ENCODE data around the gene DUSP16.
"Not testable (repeated sequence)": the region's sequence is repeated elsewhere in the genome, so short reads cannot be mapped to it uniquely, and the experiment has no call there.

Gene DUSP16

GRCh38 chr12:12577786-12578185 is 15.1 kb upstream of the DUSP16 start:
- Histone ChIP-seq H2BK15ac (ENCODE audit: low read depth, poor library complexity, severe bottlenecking) (no peak overlapping the region), H4K8ac (ENCODE audit: low read length) (no peak overlapping the region), H3K14ac (ENCODE audit: low read length in 2 of 2) (no peak overlapping the region), H4K91ac (ENCODE audit: low read length) (no peak overlapping the region), H3K27me3 (ENCODE audit: control insufficient read depth in 1 of 2, insufficient read depth in 1 of 2, low read length in 2 of 2) (no peaks in the 10 kb centered on the region), H3K9ac (ENCODE audit: low read length) (no peak overlapping the region), H3K9me3 (ENCODE audit: control insufficient read depth, low read length) (no peaks in the 10 kb centered on the region), H2AK5ac (ENCODE audit: low read length, severe bottlenecking) (no peak overlapping the region), H2AFZ (ENCODE audit: low read depth, low read length) (no peak overlapping the region), H3K4me3 (ENCODE audit: insufficient read depth in 1 of 2, low read depth in 1 of 2, low read length in 2 of 2) (no peak overlapping the region), H3K23ac (ENCODE audit: low read length in 2 of 2) (no peak overlapping the region), H2BK120ac (ENCODE audit: low read depth, low read length) (no peak overlapping the region), H3K4ac (ENCODE audit: low read depth in 1 of 2, low read length in 2 of 2) (no peak overlapping the region), H3K36me3 (ENCODE audit: control insufficient read depth in 1 of 2, insufficient read depth in 2 of 2, low read depth in 1 of 2, low read length in 2 of 2) (no peaks in the 10 kb centered on the region), H2BK5ac (ENCODE audit: low read depth, low read length, poor library complexity, severe bottlenecking) (no peak overlapping the region), H3K4me2 (ENCODE audit: low read length, poor library complexity, severe bottlenecking) (no peak overlapping the region), H3K4me1 (ENCODE audit: control insufficient read depth, insufficient read depth, low read depth, low read length) (no peaks in the 10 kb centered on the region), H3K18ac (ENCODE audit: low read depth in 1 of 2, low read length in 2 of 2) (no peak overlapping the region), H3K27ac (ENCODE audit: low read length, poor library complexity, severe bottlenecking) (no peak overlapping the region), H3K79me1 (replicated peaks; ENCODE audit: low read length, poor library complexity, severe bottlenecking) (no peaks in the 10 kb centered on the region), H2BK12ac (ENCODE audit: low read length in 2 of 2) (no peak overlapping the region)
- WGBS = 88% methylated on average over 2 of the region's 3 CpGs
- no peak for DNase-seq

- Histone ChIP-seq H3K4me2 (ENCODE audit: low read length, poor library complexity, severe bottlenecking) (no peak overlapping the region), H2BK15ac (ENCODE audit: low read depth, poor library complexity, severe bottlenecking) (no peak overlapping the region), H3K14ac (ENCODE audit: low read length in 2 of 2) (no peak overlapping the region), H3K9me3 (ENCODE audit: control insufficient read depth, low read length) (peaks cover 3% of the 10 kb centered on the region), H3K4me3 (ENCODE audit: insufficient read depth in 1 of 2, low read depth in 1 of 2, low read length in 2 of 2) (no peak overlapping the region), H2AK5ac (ENCODE audit: low read length, severe bottlenecking) (no peak overlapping the region), H2BK5ac (ENCODE audit: low read depth, low read length, poor library complexity, severe bottlenecking) (no peak overlapping the region), H3K4me1 (ENCODE audit: control insufficient read depth, insufficient read depth, low read depth, low read length) (no peaks in the 10 kb centered on the region), H3K18ac (ENCODE audit: low read depth in 1 of 2, low read length in 2 of 2) (no peak overlapping the region), H2BK12ac (ENCODE audit: low read length in 2 of 2) (no peak overlapping the region), H3K4ac (ENCODE audit: low read depth in 1 of 2, low read length in 2 of 2) (no peak overlapping the region), H3K27me3 (ENCODE audit: control insufficient read depth in 1 of 2, insufficient read depth in 1 of 2, low read length in 2 of 2) (no peaks in the 10 kb centered on the region), H3K79me1 (replicated peaks; ENCODE audit: low read length, poor library complexity, severe bottlenecking) (no peaks in the 10 kb centered on the region), H2BK120ac (ENCODE audit: low read depth, low read length) (no peak overlapping the region), H3K36me3 (ENCODE audit: control insufficient read depth in 1 of 2, insufficient read depth in 2 of 2, low read depth in 1 of 2, low read length in 2 of 2) (no peaks in the 10 kb centered on the region), H4K8ac (ENCODE audit: low read length) (no peak overlapping the region), H2AFZ (ENCODE audit: low read depth, low read length) (no peak overlapping the region), H3K9ac (ENCODE audit: low read length) (no peak overlapping the region), H3K23ac (ENCODE audit: low read length in 2 of 2) (no peak overlapping the region), H4K91ac (ENCODE audit: low read length) (no peak overlapping the region), H3K27ac (ENCODE audit: low read length, poor library complexity, severe bottlenecking) (no peak overlapping the region)
- 82% methylated on average over 1 of the region's 3 CpGs for WGBS
- no peak for DNase-seq
Observed at GRCh38 chr12:12572659-12573058, 10.0 kb upstream of the DUSP16 start.

GRCh38 chr12:12565971-12566370 is 3.3 kb upstream of the DUSP16 start:
- WGBS = 100% methylated on average over 2 of the region's 32 CpGs
- H3K14ac ChIP-seq (ENCODE audit: low read length in 2 of 2) = not testable (repeated sequence)
- peaks cover 11% of the 10 kb centered on the region for H3K9me3 ChIP-seq (ENCODE audit: control insufficient read depth, low read length)

GRCh38 chr12:12564911-12565310 is 2.2 kb upstream of the DUSP16 start:
- Histone ChIP-seq H2BK15ac (ENCODE audit: low read depth, poor library complexity, severe bottlenecking) (no peak overlapping the region), H2AFZ (ENCODE audit: low read depth, low read length) (no peak overlapping the region), H2BK12ac (ENCODE audit: low read length in 2 of 2) (no peak overlapping the region), H3K4me1 (ENCODE audit: control insufficient read depth, insufficient read depth, low read depth, low read length) (no peaks in the 10 kb centered on the region), H3K18ac (ENCODE audit: low read depth in 1 of 2, low read length in 2 of 2) (no peak overlapping the region), H3K36me3 (ENCODE audit: control insufficient read depth in 1 of 2, insufficient read depth in 2 of 2, low read depth in 1 of 2, low read length in 2 of 2) (no peaks in the 10 kb centered on the region), H2BK5ac (ENCODE audit: low read depth, low read length, poor library complexity, severe bottlenecking) (no peak overlapping the region), H2AK5ac (ENCODE audit: low read length, severe bottlenecking) (no peak overlapping the region), H3K27ac (ENCODE audit: low read length, poor library complexity, severe bottlenecking) (no peak overlapping the region), H4K8ac (ENCODE audit: low read length) (no peak overlapping the region), H3K4ac (ENCODE audit: low read depth in 1 of 2, low read length in 2 of 2) (no peak overlapping the region), H3K9me3 (ENCODE audit: control insufficient read depth, low read length) (peaks cover 11% of the 10 kb centered on the region), H2BK120ac (ENCODE audit: low read depth, low read length) (no peak overlapping the region), H3K4me2 (ENCODE audit: low read length, poor library complexity, severe bottlenecking) (no peak overlapping the region), H4K91ac (ENCODE audit: low read length) (no peak overlapping the region), H3K9ac (ENCODE audit: low read length) (no peak overlapping the region), H3K79me1 (replicated peaks; ENCODE audit: low read length, poor library complexity, severe bottlenecking) (peaks cover 1% of the 10 kb centered on the region), H3K23ac (ENCODE audit: low read length in 2 of 2) (no peak overlapping the region), H3K4me3 (ENCODE audit: insufficient read depth in 1 of 2, low read depth in 1 of 2, low read length in 2 of 2) (no peak overlapping the region), H3K27me3 (ENCODE audit: control insufficient read depth in 1 of 2, insufficient read depth in 1 of 2, low read length in 2 of 2) (no peaks in the 10 kb centered on the region), H3K14ac (ENCODE audit: low read length in 2 of 2) (no peak overlapping the region)
- WGBS = 79% methylated on average over 1 of the region's 1 CpG
- DNase-seq = no peak

More at GRCh38 chr12:12565971-12566370, 3.3 kb upstream of the DUSP16 start:
- H2AFZ ChIP-seq (ENCODE audit: low read depth, low read length); H3K79me1 ChIP-seq (replicated peaks; ENCODE audit: low read length, poor library complexity, severe bottlenecking); H2BK5ac ChIP-seq (ENCODE audit: low read depth, low read length, poor library complexity, severe bottlenecking); H3K27me3 ChIP-seq (ENCODE audit: control insufficient read depth in 1 of 2, insufficient read depth in 1 of 2, low read length in 2 of 2); H3K4me2 ChIP-seq (ENCODE audit: low read length, poor library complexity, severe bottlenecking); H4K91ac ChIP-seq (ENCODE audit: low read length); H2BK15ac ChIP-seq (ENCODE audit: low read depth, poor library complexity, severe bottlenecking); H2BK12ac ChIP-seq (ENCODE audit: low read length in 2 of 2); H3K4me3 ChIP-seq (ENCODE audit: insufficient read depth in 1 of 2, low read depth in 1 of 2, low read length in 2 of 2); H3K27ac ChIP-seq (ENCODE audit: low read length, poor library complexity, severe bottlenecking); H3K9ac ChIP-seq (ENCODE audit: low read length); H3K23ac ChIP-seq (ENCODE audit: low read length in 2 of 2); H3K18ac ChIP-seq (ENCODE audit: low read depth in 1 of 2, low read length in 2 of 2); H3K36me3 ChIP-seq (ENCODE audit: control insufficient read depth in 1 of 2, insufficient read depth in 2 of 2, low read depth in 1 of 2, low read length in 2 of 2); H4K8ac ChIP-seq (ENCODE audit: low read length); H2BK120ac ChIP-seq (ENCODE audit: low read depth, low read length); H2AK5ac ChIP-seq (ENCODE audit: low read length, severe bottlenecking); DNase-seq; H3K4ac ChIP-seq (ENCODE audit: low read depth in 1 of 2, low read length in 2 of 2); H3K4me1 ChIP-seq (ENCODE audit: control insufficient read depth, insufficient read depth, low read depth, low read length): not testable (repeated sequence)

Measured in mesenchymal stem cell (in vitro differentiated cells and primary cell).